NCI-H82 treated with DMSO at 0.1 percent for 48 hours (cell line): ENCODE data around the gene ARHGAP29.

Source experiments
- DNase-seq: peaks from one replicate; lab custom pipeline; 2025; ENCODE audit not compliant: unreplicated experiment; lab: John Stamatoyannopoulos, UW

The ARHGAP29 gene

GRCh38 chr1:94265906-94266305, 28.5 kb upstream of the ARHGAP29 start:
- no peak for DNase-seq

DNA sequence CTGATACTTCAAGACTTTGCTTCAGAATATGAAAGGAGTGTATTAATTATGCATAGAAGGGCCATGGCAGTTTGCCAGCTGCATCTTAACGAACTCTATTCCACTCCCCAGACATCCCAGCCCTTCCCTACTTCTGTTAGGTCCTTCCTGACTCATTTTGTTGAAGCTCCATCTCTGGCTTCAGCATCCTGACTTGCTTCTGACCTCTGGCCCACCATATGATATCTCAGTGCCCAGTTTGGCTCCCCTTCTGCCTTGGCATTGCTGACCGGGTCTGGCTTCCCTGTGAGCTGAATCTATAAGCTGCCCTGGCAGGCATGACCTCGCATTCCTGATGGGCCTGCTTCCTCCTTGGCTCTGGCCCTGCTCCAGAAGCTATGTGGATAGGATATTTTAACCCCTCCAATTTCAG, 27.6 kb upstream of the ARHGAP29 start:
- DNase-seq, result no peak

DNA sequence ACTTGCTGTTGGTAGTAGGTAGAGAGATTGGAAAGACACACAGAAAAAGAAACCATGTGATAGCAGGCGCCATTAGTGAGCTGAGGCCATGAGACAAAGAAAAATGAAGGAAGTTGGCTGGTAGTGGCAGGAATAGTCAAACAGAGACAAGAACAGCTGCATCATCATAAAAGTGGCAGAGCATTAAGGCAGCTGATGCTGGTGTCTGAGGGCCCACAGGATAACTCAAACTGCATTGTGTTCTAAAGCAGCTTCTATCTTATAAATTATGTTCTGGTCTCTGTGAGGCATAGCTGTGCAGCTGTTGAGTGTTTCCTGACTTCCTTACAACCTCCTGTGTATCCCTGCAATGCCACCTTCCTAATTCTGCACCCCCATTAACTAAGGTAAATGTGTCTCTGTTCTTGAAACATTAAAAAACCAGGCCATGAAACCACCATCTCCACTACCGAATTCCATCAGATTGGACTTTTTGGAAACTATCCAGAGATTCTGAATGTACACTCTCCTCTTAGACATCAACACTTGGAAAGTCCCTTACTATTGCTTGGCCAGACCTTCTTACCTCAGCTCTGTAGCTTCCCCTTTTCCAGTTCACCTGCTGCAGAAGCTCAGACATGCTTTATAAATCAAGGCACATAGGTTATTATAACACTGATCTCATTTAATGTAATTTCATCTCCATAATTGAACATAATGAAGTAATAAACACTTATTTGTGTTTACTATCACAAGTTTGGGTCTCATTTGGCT, 23.4 kb upstream of the ARHGAP29 start:
- no peak for DNase-seq

- DNase-seq, result no peak
Observed at GRCh38 chr1:94259635-94260289, 22.4 kb upstream of the ARHGAP29 start.

DNA sequence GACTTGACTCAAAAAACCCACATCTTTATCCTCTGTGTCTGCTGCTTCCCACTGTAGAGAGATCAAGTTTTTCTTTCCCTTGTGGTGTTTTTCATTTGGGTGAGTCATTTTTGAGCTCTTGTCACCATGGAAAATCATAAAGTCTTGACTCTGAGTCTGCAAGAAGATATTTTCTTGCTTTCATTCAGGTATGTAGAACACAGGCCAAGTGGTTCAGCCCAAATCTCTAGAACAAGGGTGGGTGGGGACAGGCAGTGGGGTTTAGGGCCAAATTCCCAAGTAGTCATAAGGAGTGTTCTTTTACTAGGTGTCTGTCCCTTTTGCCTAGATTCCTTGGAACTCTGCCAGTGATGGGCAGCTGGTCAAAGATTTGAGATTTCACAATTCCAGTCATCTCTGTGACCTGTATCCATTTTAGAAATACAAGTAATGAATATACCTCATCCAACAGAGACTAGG, 21.5 kb upstream of the ARHGAP29 start:
- DNase-seq, result no peak

DNA sequence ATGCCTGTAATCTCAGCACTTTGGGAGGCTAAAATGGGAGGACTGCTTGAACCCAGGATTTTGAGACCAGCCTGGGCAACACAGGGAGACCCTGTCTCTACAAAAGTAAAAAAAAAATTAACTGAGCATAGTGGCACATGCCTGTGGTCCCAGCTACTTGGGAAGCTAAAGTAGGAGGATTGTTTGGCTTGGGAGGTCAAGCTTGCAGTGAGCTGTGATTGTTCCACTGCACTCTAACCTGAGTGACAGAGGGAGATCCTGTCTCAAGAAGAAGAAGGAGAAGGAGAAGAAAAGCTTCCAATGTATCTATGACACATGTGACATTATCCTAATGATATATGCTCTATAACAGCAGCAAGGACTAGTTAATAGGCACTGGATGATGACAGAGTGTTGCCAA, 20.1 kb upstream of the ARHGAP29 start:
- DNase-seq, result no peak

DNA sequence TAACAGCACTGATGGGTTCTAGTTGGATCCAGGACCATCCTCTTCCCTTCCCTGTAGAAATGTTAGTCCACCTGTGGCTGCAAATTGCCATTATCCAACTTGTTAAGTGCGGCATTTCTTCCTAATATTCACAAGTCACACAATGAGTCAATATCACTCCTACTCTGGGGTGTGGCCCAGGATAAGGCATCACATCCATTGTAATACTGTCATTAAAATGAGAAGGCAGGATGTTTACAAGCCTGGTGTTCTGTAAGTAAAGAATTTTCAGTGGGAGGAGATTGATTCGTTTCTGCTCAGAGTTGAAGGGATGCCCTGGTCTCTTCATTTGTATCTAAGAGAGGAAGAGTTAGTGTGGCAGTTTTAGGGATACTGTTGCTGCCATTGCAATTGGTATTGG, 18.1 kb upstream of the ARHGAP29 start:
- no peak for DNase-seq

- no peak for DNase-seq
Observed at GRCh38 chr1:94254073-94254810, 16.9 kb upstream of the ARHGAP29 start.

DNA sequence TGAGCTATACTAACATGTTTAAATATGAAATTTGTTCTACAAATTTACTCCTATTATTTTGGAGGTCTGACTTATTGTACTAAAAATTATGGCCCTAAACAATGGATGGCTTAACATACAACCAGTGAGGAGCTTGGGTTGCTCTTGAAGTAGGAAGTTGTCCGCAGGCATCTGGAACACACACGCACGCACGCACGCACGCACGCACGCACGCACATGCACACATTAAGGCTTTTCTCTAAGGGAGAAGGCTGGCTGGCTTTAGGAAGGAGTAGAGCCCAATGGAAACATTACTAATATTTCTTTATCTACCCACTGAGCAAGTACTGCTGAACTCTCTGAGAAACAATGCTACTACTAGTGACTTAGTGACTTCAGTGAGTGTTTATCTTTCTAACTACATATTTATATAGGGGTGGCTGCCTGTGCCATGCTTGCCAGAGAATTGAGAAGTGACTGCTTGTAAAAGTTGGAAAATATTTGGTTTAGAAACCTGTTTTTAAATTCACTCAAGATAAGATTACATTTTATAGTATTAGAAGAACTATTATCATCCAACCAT, 16.2 kb upstream of the ARHGAP29 start:
- DNase-seq, result no peak

DNA sequence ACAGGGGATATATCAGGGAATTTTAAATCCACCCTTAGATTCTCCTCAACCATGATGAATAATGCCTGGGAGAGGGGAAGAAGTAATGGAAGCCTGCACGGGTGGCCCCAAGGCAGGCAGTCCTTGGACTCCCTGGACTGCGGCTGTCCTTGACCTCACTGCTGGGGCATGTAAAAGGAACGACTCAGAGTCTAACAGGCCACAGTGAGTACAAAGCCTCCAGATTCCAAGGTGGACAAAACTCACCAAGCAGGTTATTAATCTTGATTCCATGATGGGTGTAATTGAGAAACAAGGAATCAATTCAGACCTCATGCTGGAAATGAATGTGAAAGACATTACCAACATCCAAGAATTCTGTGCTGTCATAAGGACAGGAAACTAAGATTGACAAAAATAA, 13.0 kb upstream of the ARHGAP29 start:
- no peak for DNase-seq

GRCh38 chr1:94248956-94249688, 11.7 kb upstream of the ARHGAP29 start:
- no peak for DNase-seq

DNA sequence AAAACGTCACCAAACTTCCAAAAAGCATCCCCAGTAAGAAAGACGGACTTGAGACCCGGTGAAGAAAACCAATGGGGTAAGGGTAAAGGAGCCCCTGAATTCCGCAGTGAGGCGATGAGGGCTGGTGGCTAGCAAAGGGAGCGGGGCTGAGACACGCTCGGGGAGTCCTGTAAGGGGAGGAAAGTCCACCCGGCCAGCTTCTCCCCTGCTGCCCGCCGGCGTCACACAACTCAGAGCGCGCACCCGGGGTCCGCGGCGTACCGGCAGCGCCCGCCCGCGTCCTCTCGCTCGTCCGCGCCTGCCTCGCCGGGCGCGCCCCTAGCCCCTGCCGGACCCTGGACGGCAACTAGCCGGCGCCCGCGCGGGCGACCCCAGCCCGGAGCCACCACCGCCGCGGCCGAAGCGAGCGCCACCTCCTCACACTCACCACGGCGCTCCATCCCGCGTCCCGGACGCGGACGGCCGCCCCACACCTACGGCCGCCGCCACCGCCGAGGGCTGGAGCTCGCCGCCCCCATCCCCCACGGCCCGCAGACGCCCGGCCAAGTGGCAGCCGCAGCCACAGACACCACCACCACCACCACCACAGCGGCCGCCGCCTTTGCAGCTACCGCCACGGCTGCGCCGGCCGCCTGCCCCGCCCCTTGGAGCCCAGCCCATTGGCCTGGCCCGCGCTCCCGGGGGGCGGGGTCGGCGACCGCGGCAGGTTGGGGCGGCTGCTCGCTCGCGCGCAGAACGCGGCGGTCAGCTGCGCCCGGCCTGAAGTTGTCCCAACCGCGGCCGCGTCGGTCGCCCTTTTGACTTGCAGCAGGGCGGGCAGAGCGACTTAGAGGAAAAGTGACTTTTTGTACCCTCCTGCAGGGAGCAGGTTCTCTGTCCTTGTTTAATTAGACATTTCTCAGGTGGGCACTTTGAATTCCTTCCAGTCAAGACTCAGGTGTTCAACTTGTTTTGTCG, 10.0 kb upstream of the ARHGAP29 start:
- DNase-seq, result peak; percentile 23

DNA sequence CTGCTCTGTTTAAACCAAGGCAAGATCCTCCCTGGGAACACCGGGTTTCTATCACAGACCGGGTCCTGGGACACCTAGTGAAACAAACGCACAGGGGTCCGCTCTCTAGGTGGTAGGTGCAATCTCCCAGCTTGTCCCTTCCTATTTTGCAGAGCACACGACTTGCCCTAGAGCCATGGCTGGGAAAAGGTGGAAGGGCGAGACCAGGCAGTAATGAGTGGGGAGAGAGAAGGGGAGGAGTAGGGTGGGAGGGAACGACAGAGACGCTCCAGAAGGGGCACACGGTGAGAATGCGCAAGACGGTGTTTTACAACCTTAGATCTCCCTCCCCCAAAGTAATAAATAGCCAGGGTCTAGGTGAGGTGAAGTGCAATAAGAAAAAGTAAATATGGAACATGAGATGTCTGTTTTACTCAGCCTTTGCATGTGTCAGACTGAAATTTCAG, 9.3 kb upstream of the ARHGAP29 start:
- no peak for DNase-seq

GRCh38 chr1:94245747-94246438, 8.5 kb upstream of the ARHGAP29 start:
- DNase-seq, result no peak

GRCh38 chr1:94244816-94245215, 7.4 kb upstream of the ARHGAP29 start:
- DNase-seq, result no peak

DNA sequence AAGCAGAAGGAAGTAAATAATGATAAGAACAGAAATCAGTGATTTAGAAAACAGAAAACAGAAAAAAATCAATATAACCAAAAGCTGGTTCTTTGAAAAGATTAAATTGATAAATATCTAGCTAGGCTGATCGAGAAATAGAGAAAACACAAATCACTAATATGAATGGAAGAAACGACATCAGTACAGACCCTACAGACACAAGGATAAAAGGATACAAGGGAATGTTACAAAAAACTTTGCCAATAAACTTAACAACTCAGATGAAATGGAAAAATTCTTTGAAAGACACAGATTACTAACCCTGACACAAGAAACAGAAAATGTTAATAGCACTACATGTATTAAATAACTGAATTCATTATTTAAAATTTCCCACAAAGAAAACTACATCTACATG, 6.3 kb upstream of the ARHGAP29 start:
- DNase-seq, result no peak

- peak; percentile 30 for DNase-seq
Observed at GRCh38 chr1:94240822-94241221, 3.4 kb upstream of the ARHGAP29 start.

- DNase-seq, result no peak
Observed at GRCh38 chr1:94239796-94240195, 2.4 kb upstream of the ARHGAP29 start.

GRCh38 chr1:94239051-94239450, 1.7 kb upstream of the ARHGAP29 start:
- no peak for DNase-seq
